HG02943 (cell line): Measurements from ENCODE around the gene BST2.

Source experiments
- ATAC-seq: cut with Tn5 transposase; IDR thresholded peaks from one replicate; pipeline ENCODE4 v1.9.1; 2021; ENCODE audit warnings: mild to moderate bottlenecking, low read depth, moderate library complexity; ENCODE audit not compliant: unreplicated experiment

BST2 gene

GRCh38 chr19:17405250-17406045, at the start of gene BST2:
BST2 (minus strand) TSS chr19:17405630; CDS start chr19:17405575, 55 bp downstream.
- peak; percentile 67 for ATAC-seq

GRCh38 chr19:17454576-17455071, 49.2 kb upstream of the BST2 start:
- ATAC-seq: no peak

- ATAC-seq: no peak
These were observed 46.4 kb upstream of the BST2 start for GRCh38 chr19:17451820-17452219.

GRCh38 chr19:17450264-17451075, 45.0 kb upstream of the BST2 start:
- ATAC-seq: no peak

- no peak for ATAC-seq
These were observed 42.9 kb upstream of the BST2 start, which contains the start of gene TMEM221 for GRCh38 chr19:17448131-17448967. TMEM221 (minus strand) TSS chr19:17448668; CDS start chr19:17448462, 206 bp downstream.

- ATAC-seq: no peak
These were observed 42.3 kb upstream of the BST2 start for GRCh38 chr19:17447704-17448130.

GRCh38 chr19:17445526-17446165, 40.2 kb upstream of the BST2 start:
- ATAC-seq: no peak

- no peak for ATAC-seq
These were observed 36.0 kb upstream of the BST2 start for GRCh38 chr19:17441241-17442021.

- no peak for ATAC-seq
These were observed 31.4 kb upstream of the BST2 start for GRCh38 chr19:17436874-17437267.

GRCh38 chr19:17436094-17436873, 30.9 kb upstream of the BST2 start:
- ATAC-seq: no peak

- no peak for ATAC-seq
These were observed 29.8 kb upstream of the BST2 start for GRCh38 chr19:17435218-17435617.

- no peak for ATAC-seq
These were observed 26.0 kb upstream of the BST2 start for GRCh38 chr19:17431417-17431816.

GRCh38 chr19:17429641-17430113, 24.2 kb upstream of the BST2 start:
- ATAC-seq: no peak

- ATAC-seq: no peak
These were observed 19.4 kb upstream of the BST2 start for GRCh38 chr19:17424743-17425365.

GRCh38 chr19:17423429-17424208, 18.2 kb upstream of the BST2 start:
- ATAC-seq: no peak

- ATAC-seq: no peak
These were observed 16.5 kb upstream of the BST2 start for GRCh38 chr19:17421942-17422341.

GRCh38 chr19:17420475-17420924, 15.1 kb upstream of the BST2 start:
- no peak for ATAC-seq
